Common myeloid progenitor, CD34-positive (primary cell): ENCODE results near the gene PNPLA1.

Source experiments
- CTCF ChIA-PET: fragments of 350-600 bp; sonication (Branson Sonifier 250); formaldehyde crosslinking; loops from one replicate; lab custom pipeline; 2021; ENCODE audit warnings: antibody characterized with exemption; lab: Charles Lee
- POLR2A ChIA-PET: fragments of 350-600 bp; sonication (Branson Sonifier 250); formaldehyde crosslinking; loops from one replicate; lab custom pipeline; 2021; ENCODE audit warnings: antibody characterized with exemption; lab: Charles Lee
- DNase-seq, 3 donors: peaks; one replicate each; pipeline versions ENCODE4 v3.0.0 to v3.0.0-alpha.2; 2013
- H3K27ac ChIP-seq, 2 experiments: 1 replicate in 1 of 2; 2 replicates in 1 of 2; pipeline ENCODE4 v1.7.0; 2013; ENCODE audit warnings: inconsistent platforms in 2 of 2, low read length in 2 of 2, mild to moderate bottlenecking in 2 of 2, low read depth in 1 of 2, moderate library complexity in 1 of 2; ENCODE audit not compliant: severe bottlenecking in 2 of 2, insufficient read depth in 1 of 2, poor library complexity in 1 of 2
- H3K27me3 ChIP-seq, 5 experiments: replicated peaks in 2 of 5; 1 replicate in 3 of 5; 2 replicates in 2 of 5; pipeline versions ENCODE4 v1.6.1 to v1.7.0; 2013; ENCODE audit warnings: low read length in 4 of 5, mild to moderate bottlenecking in 2 of 5, moderate library complexity in 2 of 5, inconsistent platforms in 1 of 5; ENCODE audit not compliant: insufficient read depth in 5 of 5, control insufficient read depth in 4 of 5
- H3K36me3 ChIP-seq, 4 experiments: 1 replicate in 2 of 4; 2 replicates in 2 of 4; pipeline versions ENCODE4 v1.6.1 to v1.7.0; 2013; ENCODE audit warnings: low read length in 3 of 4, control low read depth in 1 of 4, mild to moderate bottlenecking in 1 of 4; ENCODE audit not compliant: control insufficient read depth in 4 of 4, insufficient read depth in 4 of 4
- H3K4me1 ChIP-seq, 4 experiments: 1 replicate in 3 of 4; 2 replicates in 1 of 4; pipeline versions ENCODE4 v1.6.1 to v1.7.1; 2013; ENCODE audit warnings: low read length in 3 of 4, mild to moderate bottlenecking in 3 of 4, control low read depth in 1 of 4, inconsistent platforms in 1 of 4, moderate library complexity in 1 of 4; ENCODE audit not compliant: control insufficient read depth in 4 of 4, insufficient read depth in 4 of 4; ENCODE audit errors: control extremely low read depth in 1 of 4
- H3K4me3 ChIP-seq, 7 experiments: 1 replicate in 4 of 7; 2 replicates in 3 of 7; pipeline versions ENCODE4 v1.5.1 to v1.7.0; 2013; ENCODE audit warnings: mild to moderate bottlenecking in 7 of 7, low read length in 6 of 7, moderate library complexity in 6 of 7, inconsistent platforms in 2 of 7, low read depth in 2 of 7, control low read depth in 1 of 7; ENCODE audit not compliant: insufficient read depth in 4 of 7, control insufficient read depth in 1 of 7; ENCODE audit errors: extremely low read depth in 1 of 7
- H3K9me3 ChIP-seq, 5 experiments: 1 replicate in 4 of 5; 2 replicates in 1 of 5; pipeline versions ENCODE4 v1.6.1 to v1.7.1; 2013; ENCODE audit warnings: low read length in 4 of 5, mild to moderate bottlenecking in 2 of 5, inconsistent platforms in 1 of 5, low read depth in 1 of 5, moderate library complexity in 1 of 5; ENCODE audit not compliant: control insufficient read depth in 4 of 5, insufficient read depth in 2 of 5; ENCODE audit errors: control extremely low read depth in 1 of 5
- WGBS: methylation state at CpG from one replicate; pipeline ENCODE4 v1.1.5; 2013; ENCODE audit not compliant: insufficient coverage; 5-methylcytosine and 5-hydroxymethylcytosine counted together

Gene PNPLA1

GRCh38 chr6:36284359-36284758 is 14.5 kb downstream of the PNPLA1 start:
- Histone ChIP-seq H3K27ac (no peak overlapping the region), H3K4me1 (no peaks in the 10 kb centered on the region), H3K36me3 (no peaks in the 10 kb centered on the region), H3K4me3 (no peak overlapping the region), H3K27me3 (peaks cover 4 to 39% (median 18%) of the 10 kb centered on the region in 5 experiments), H3K9me3 (peaks cover 0 to 2% (median 0%) of the 10 kb centered on the region in 5 experiments)
- no CpG with 5 or more reads among the region's 1 CpG for WGBS
- POLR2A ChIA-PET: interaction anchor here (0.7 kb wide), 1 partner anchor 80 kb away, joined by 3 read pairs; no protein-coding TSS in a partner anchor
- DNase-seq: no peak
- CTCF ChIA-PET: interaction anchor here (2.0 kb wide), 1 partner anchor 18 kb away, joined by 4 read pairs; no protein-coding TSS in a partner anchor

DNA sequence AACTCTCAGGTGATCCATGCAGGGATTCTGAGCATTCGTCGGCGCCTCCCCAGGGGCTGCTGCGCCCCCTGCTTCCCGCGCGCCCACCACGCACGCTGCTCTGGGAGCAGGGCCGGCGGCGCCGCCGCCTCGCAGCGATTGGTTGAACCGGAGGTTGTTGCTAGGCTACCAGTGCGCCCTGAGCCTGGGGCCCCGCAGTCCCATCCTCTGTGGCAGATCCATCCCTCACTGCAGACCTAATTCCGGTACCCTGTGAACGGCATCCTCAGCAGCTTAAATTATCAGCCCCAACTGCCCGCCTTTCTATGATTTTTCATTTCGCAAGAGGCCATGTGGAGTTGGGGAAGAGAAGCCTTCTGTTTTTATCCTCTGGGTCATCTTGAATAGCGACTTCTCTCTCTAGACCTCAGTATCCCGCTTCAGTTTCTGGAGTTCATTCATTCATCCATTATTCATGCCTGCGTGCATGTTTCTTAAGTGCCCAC is 15.4 kb downstream of the PNPLA1 start:
- ChIA-PET POLR2A (interaction anchor here (0.7 kb wide), 1 partner anchor 81 kb away, joined by 3 read pairs; no protein-coding TSS in a partner anchor), CTCF (interaction anchor here (0.9 to 4.4 kb wide), 2 partner anchors 14 to 15 kb away, joined by 3 to 26 read pairs; no protein-coding TSS in a partner anchor)
- WGBS: 17% methylated on average over 23 of the region's 26 CpGs

DNA sequence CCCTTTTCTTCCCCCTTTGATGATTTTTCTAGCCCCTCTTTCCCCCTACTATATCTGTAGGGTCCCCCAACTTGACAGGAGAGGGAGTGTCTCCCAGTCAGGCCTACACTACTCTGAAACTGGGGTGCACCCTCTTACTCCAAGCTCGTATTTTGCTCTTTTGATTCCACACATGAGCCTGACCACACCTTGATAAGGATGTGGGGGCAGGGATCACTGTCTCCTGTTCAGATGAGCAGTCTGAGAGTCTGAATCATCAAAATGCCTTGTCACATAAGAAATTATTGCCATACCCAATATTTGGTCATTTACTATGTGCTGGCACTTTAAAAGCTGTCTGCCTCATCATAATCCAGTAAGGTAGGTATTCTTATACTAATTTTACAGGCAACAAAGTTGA is 15.9 kb downstream of the PNPLA1 start:
- POLR2A ChIA-PET: no interaction called here
- H3K36me3 ChIP-seq: no peaks in the 10 kb centered on the region
- CTCF ChIA-PET: interaction anchor here (0.9 to 4.4 kb wide), 3 partner anchors 9 to 15 kb away, joined by 3 to 26 read pairs (median 3); no protein-coding TSS in a partner anchor
- H3K27ac ChIP-seq: no peak overlapping the region
- H3K9me3 ChIP-seq: peaks cover 0 to 2% (median 0%) of the 10 kb centered on the region in 5 experiments
- WGBS: 100% methylated on average over 1 of the region's 1 CpG
- H3K4me3 ChIP-seq: no peak overlapping the region
- H3K4me1 ChIP-seq: peaks cover 0 to 2% (median 0%) of the 10 kb centered on the region in 4 experiments
- H3K27me3 ChIP-seq: peaks cover 4 to 39% (median 18%) of the 10 kb centered on the region in 5 experiments
- DNase-seq: no peak

More for the DNA sequence above, 15.4 kb downstream of the PNPLA1 start:
- Histone ChIP-seq H3K4me3 (no peak overlapping the region), H3K27ac (no peak overlapping the region), H3K4me1 (no peaks in the 10 kb centered on the region), H3K9me3 (peaks cover 0 to 2% (median 0%) of the 10 kb centered on the region in 5 experiments), H3K36me3 (no peaks in the 10 kb centered on the region), H3K27me3 (peaks cover 4 to 39% (median 18%) of the 10 kb centered on the region in 5 experiments)
- peak in 1 of 3 donors; percentile 5 for DNase-seq

DNA sequence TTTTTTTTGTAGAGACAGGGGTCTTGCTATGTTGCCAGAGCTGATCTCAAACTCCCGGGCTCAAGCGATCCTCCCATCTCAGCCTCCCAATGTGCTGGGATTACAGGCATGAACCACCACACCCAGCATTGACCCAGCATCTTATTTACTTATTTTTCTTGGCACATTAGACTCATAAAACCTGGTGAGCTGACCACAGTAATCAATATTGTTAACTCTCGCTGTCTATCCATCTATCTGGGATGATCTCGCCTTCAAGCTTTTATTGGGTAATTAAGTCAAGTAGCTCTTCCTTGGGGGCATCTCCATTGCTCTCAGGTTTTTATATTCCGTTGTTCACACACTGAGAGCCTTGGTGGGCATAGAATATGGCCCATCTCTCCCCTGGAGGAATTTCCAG is 17.0 kb downstream of the PNPLA1 start:
- H3K4me3 ChIP-seq: no peak overlapping the region
- H3K27me3 ChIP-seq: peaks cover 4 to 39% (median 18%) of the 10 kb centered on the region in 5 experiments
- H3K4me1 ChIP-seq: peaks cover 0 to 10% (median 2%) of the 10 kb centered on the region in 4 experiments
- WGBS: 84% methylated on average over 5 of the region's 5 CpGs
- POLR2A ChIA-PET: no interaction called here
- H3K9me3 ChIP-seq: peaks cover 0 to 2% (median 0%) of the 10 kb centered on the region in 5 experiments
- CTCF ChIA-PET: interaction anchor here (1.0 to 4.4 kb wide), 5 partner anchors 9 to 73 kb away, joined by 3 to 26 read pairs (median 3); no protein-coding TSS in a partner anchor
- H3K36me3 ChIP-seq: no peaks in the 10 kb centered on the region
- no peak overlapping the region for H3K27ac ChIP-seq
- no peak for DNase-seq

- no peaks in the 10 kb centered on the region for H3K9me3 ChIP-seq
- no peak overlapping the region for H3K4me3 ChIP-seq
- POLR2A ChIA-PET: interaction anchor here (0.5 kb wide), 1 partner anchor 115 kb away, joined by 3 read pairs; no protein-coding TSS in a partner anchor
- peaks cover 0 to 10% (median 2%) of the 10 kb centered on the region in 4 experiments for H3K4me1 ChIP-seq
- CTCF ChIA-PET: interaction anchor here (4.4 kb wide), 1 partner anchor 11 kb away, joined by 26 read pairs; no protein-coding TSS in a partner anchor
- H3K27ac ChIP-seq: no peak overlapping the region
- DNase-seq: no peak
- WGBS: 96% methylated on average over 7 of the region's 7 CpGs
- H3K27me3 ChIP-seq: peaks cover 4 to 27% (median 15%) of the 10 kb centered on the region in 5 experiments
- no peaks in the 10 kb centered on the region for H3K36me3 ChIP-seq
These were observed 19.5 kb downstream of the PNPLA1 start for GRCh38 chr6:36289281-36289878.

GRCh38 chr6:36290668-36291620 is 21.1 kb downstream of the PNPLA1 start:
- 50% methylated on average over 12 of the region's 23 CpGs for WGBS

More at GRCh38 chr6:36290668-36291620, 21.1 kb downstream of the PNPLA1 start:
- POLR2A ChIA-PET: interaction anchor here (0.6 kb wide), 1 partner anchor 23 kb away, joined by 4 read pairs; no protein-coding TSS in a partner anchor
- DNase-seq: peak in 2 of 3 donors; percentile 23 to 31
- peaks cover 0 to 10% (median 2%) of the 10 kb centered on the region in 4 experiments for H3K4me1 ChIP-seq
- peaks cover 0 to 12% (median 3%) of the 10 kb centered on the region in 5 experiments for H3K27me3 ChIP-seq
- H3K9me3 ChIP-seq: no peaks in the 10 kb centered on the region
- H3K27ac ChIP-seq: no peak overlapping the region
- CTCF ChIA-PET: interaction anchor here (0.6 to 2.0 kb wide), 3 partner anchors 11 to 69 kb away, joined by 3 to 11 read pairs (median 4); no protein-coding TSS in a partner anchor
- H3K4me3 ChIP-seq: no peak overlapping the region
- H3K36me3 ChIP-seq: no peaks in the 10 kb centered on the region
